GM12878 (cell line): Measurements from ENCODE around the gene MT1E. TPM values are rescaled to one million over a fixed set of nuclear protein-coding genes. Genes with fewer than 3 reads are reported as not detected.

ENCODE experiments used
- ASH2L ChIP-seq: fragments of 300-600, 200-600 bp; sonication (generic); IDR thresholded peaks from 2 replicates; pipeline ENCODE4 v1.6.1; 2017; ENCODE audit warnings: low read depth, mild to moderate bottlenecking, borderline replicate concordance
- ATF3 ChIP-seq: IDR thresholded peaks from 2 replicates; pipeline ENCODE4 v1.6.1; 2011; ENCODE audit warnings: low read depth, mild to moderate bottlenecking, low read length, moderate library complexity, borderline replicate concordance; ENCODE audit errors: extremely low read depth
- TCF7 ChIP-seq: IDR thresholded peaks from 2 replicates; pipeline ENCODE4 v1.6.1; 2014; ENCODE audit warnings: antibody characterized with exemption, borderline replicate concordance
- polyA plus RNA-seq, 11 experiments: library from polyadenylated mRNA; depleted of rRNA in 4 of 11; unstranded in 6 of 11; stranded (reverse) in 5 of 11; fragments of >200 nt; fragmentation: Nextera tagmentation in 4 of 11; fragmentation: Illumina TruSeq in 1 of 11; extraction: Ambion mirVana in 4 of 11; extraction: Trizol in 1 of 11; gene quantifications; 1 replicate in 1 of 11; 2 replicates in 10 of 11; pipeline versions ENCODE4 v1.2.1 to v1.2.3, GENCODE V29; 2011 to 2016; ENCODE audit warnings: inconsistent platforms in 2 of 11, missing spikeins in 2 of 11, low read depth in 1 of 11
- total RNA-seq, 4 experiments: library from RNA; depleted of rRNA in 3 of 4; stranded (reverse); fragments of >200 nt in 3 of 4; fragmentation: Illumina TruSeq in 1 of 4; extraction: Trizol in 1 of 4; gene quantifications; 2 replicates each; pipeline versions ENCODE4 v1.2.1 to v1.2.3, GENCODE V29; 2013 to 2021
- TF ChIP-seq, protein P1 (sequence below): IDR thresholded peaks from 2 replicates; pipeline ENCODE4 v1.6.1; 2012; ENCODE audit warnings: improper control_type of control experiment, low read depth, low read length; ENCODE audit not compliant: insufficient replicate concordance
- TF ChIP-seq, protein P2 (sequence below): fragments of 450-650 bp; conservative IDR thresholded peaks from 2 replicates; pipeline ENCODE4 v1.6.1; 2017; ENCODE audit warnings: mild to moderate bottlenecking, moderate library complexity

MT1E gene
- total and polyA plus RNA-seq, 10 of the 15 experiments (the other 5 are each of a cell fraction or from before 2014, with no cell fraction given), result 5.8 to 22.3 (median 16.5) TPM

DNA sequence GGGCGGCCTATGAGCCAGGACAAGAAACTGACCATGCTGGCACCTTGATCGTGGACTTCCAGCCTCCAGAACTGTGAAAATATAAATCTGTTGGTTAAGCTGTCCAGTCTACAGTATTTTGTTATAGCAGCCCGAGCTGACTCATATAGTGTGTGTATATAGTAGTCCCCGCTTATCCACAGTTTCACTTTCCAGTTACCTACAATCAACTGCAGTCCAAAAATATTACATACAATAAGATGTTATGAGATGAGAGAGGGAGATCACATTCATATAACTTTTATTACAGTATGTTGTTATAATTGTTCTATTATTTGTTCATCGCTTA is 31.3 kb upstream of the MT1E start (continued):
- TF ChIP-seq ATF3 (no peak), ASH2L (no peak), TCF7 (no peak)
- TF ChIP-seq, protein P1, sequence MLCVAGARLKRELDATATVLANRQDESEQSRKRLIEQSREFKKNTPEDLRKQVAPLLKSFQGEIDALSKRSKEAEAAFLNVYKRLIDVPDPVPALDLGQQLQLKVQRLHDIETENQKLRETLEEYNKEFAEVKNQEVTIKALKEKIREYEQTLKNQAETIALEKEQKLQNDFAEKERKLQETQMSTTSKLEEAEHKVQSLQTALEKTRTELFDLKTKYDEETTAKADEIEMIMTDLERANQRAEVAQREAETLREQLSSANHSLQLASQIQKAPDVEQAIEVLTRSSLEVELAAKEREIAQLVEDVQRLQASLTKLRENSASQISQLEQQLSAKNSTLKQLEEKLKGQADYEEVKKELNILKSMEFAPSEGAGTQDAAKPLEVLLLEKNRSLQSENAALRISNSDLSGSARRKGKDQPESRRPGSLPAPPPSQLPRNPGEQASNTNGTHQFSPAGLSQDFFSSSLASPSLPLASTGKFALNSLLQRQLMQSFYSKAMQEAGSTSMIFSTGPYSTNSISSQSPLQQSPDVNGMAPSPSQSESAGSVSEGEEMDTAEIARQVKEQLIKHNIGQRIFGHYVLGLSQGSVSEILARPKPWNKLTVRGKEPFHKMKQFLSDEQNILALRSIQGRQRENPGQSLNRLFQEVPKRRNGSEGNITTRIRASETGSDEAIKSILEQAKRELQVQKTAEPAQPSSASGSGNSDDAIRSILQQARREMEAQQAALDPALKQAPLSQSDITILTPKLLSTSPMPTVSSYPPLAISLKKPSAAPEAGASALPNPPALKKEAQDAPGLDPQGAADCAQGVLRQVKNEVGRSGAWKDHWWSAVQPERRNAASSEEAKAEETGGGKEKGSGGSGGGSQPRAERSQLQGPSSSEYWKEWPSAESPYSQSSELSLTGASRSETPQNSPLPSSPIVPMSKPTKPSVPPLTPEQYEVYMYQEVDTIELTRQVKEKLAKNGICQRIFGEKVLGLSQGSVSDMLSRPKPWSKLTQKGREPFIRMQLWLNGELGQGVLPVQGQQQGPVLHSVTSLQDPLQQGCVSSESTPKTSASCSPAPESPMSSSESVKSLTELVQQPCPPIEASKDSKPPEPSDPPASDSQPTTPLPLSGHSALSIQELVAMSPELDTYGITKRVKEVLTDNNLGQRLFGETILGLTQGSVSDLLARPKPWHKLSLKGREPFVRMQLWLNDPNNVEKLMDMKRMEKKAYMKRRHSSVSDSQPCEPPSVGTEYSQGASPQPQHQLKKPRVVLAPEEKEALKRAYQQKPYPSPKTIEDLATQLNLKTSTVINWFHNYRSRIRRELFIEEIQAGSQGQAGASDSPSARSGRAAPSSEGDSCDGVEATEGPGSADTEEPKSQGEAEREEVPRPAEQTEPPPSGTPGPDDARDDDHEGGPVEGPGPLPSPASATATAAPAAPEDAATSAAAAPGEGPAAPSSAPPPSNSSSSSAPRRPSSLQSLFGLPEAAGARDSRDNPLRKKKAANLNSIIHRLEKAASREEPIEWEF, result no peak
- TF ChIP-seq, protein P2, sequence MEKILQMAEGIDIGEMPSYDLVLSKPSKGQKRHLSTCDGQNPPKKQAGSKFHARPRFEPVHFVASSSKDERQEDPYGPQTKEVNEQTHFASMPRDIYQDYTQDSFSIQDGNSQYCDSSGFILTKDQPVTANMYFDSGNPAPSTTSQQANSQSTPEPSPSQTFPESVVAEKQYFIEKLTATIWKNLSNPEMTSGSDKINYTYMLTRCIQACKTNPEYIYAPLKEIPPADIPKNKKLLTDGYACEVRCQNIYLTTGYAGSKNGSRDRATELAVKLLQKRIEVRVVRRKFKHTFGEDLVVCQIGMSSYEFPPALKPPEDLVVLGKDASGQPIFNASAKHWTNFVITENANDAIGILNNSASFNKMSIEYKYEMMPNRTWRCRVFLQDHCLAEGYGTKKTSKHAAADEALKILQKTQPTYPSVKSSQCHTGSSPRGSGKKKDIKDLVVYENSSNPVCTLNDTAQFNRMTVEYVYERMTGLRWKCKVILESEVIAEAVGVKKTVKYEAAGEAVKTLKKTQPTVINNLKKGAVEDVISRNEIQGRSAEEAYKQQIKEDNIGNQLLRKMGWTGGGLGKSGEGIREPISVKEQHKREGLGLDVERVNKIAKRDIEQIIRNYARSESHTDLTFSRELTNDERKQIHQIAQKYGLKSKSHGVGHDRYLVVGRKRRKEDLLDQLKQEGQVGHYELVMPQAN, result no peak
- TF ChIP-seq, all 136 proteins: peak for 0
